GM18861 (cell line): ENCODE measurements around the gene XPO5.
"Not testable (repeated sequence)": the region's sequence is repeated elsewhere in the genome, so short reads cannot be mapped to it uniquely, and the experiment has no call there.

Source experiments
- ATAC-seq: cut with Tn5 transposase; IDR thresholded peaks from one replicate; pipeline ENCODE4 v1.9.1; 2021; ENCODE audit not compliant: unreplicated experiment

The XPO5 gene

DNA sequence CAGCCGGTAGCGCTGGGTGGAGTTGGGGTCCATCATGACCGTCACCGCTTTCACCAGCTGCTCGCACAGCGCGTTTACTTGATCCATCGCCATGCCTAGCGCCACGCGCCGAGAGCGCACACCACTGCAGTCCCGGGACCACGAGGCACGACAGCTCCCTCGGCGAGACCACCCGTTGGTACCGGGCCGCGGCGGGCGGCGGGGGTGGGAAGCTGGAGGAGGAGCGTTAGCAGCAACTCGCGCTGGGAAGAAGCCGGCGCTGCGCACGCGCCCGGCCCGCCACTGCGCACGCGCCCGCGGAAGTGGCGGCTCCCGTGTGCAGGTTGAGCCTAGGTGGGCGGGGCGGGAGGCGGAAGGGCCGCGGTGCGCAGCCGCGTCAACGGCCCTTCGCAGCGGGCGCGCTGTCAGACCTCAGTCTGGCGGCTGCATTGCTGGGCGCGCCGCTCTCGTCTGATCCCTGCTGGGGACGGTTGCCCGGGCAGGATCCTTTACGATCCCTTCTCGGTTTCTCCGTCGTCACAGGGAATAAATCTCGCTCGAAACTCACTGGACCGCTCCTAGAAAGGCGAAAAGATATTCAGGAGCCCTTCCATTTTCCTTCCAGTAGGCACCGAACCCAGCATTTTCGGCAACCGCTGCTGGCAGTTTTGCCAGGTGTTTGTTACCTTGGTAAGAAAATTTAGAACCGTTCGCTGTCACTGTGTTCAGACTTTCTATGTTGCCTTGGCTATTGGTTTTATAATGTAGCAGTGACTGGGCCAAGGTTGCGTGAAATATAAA, at the start of gene XPO5, which contains the start of gene POLH:
Gene XPO5 (minus strand): TSS at position 267 of the 780 bp plus-strand sequence. CDS start 174 bp downstream, at position 93.
Gene POLH (plus strand): TSS at position 414 of the 780 bp plus-strand sequence. CDS start 6,135 bp downstream, outside the sequence.
- peak; percentile 75 for ATAC-seq

GRCh38 chr6:43625393-43625992, 49.7 kb upstream of the XPO5 start:
- ATAC-seq, result no peak

- no peak for ATAC-seq
Measured at GRCh38 chr6:43624786-43625288, 49.0 kb upstream of the XPO5 start.

DNA sequence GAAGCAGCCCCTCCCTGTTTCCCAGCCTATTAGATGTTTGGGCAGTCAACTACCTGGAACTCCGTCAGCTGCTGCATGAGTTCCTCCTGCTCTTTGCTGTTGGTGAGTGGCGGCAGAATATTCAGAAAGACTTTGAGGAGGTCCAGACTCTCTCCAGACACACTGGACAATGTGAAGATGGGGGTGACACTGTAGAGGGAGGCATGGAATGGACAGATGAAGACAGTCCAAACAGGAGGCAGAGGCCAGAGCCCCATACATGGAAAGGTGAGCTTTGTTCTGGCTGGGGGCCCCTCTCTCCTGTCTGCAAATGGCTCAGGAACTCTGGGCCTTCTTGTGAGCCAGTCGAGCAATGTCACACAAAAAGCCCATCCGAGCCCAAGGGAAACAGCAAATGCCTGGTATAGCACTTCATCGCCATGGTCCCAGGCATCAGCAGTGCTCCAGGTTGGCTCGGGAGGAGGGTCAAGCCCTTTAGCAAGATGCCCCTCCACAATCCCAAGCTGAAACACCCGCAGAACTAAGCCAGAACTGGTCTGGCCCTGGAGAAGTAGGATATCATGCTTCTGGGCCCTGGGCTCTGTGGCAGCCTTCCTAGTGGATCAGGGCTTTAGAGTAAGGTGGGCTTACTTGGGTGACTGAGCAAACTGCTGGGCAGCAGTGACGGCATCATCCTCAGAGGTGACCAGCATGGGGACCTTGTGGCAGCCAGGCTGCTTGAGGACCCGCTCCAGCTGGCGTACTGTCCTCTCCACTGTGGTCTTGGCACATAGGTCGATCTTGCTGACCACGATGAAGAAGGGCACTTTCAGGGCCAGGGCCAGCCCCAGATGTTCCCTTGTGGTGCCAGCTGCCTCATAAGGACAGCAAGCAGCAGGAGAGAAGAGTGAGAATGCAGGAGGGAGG, 48.3 kb upstream of the XPO5 start:
- ATAC-seq, result no peak

DNA sequence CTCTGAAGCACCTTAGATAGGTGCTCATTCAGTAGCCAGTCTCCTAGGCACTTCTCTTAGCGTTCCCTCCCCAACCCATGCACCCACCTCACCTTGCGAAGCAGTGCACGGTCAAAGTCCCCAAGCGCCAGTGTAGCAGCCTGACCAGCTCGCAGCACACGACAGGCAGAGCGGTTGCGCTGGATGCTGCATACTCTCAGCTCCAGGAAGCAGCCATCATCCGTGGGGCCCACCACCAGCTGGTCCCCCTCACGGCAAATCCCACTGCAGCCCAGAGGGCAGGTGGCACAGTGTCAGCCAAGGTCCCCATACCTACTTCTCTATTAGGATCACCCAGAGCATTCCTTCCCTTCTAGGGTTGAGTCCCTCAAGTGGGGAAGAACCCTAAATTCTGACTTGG, 46.7 kb upstream of the XPO5 start:
- ATAC-seq, result no peak

DNA sequence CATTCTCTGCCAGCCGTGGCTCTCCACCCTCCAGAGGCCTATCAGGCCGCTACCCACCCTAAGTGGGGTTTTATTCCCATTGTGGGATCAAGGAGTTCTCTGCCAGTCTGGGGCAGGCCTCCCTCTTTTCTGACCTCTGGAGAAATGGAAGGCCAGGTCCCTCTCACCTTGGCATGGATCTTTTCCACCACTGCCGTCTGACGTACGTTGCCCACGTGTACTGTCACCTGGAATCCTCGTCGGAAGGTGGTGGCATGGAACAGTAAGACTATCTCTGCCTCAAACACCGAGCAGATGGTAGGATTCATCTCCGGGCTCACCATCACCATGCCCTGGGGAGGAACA, 46.0 kb upstream of the XPO5 start:
- ATAC-seq, result no peak

GRCh38 chr6:43621078-43621835, 45.4 kb upstream of the XPO5 start:
- no peak for ATAC-seq

- no peak for ATAC-seq
Measured at GRCh38 chr6:43616725-43617472, 41.1 kb upstream of the XPO5 start.

DNA sequence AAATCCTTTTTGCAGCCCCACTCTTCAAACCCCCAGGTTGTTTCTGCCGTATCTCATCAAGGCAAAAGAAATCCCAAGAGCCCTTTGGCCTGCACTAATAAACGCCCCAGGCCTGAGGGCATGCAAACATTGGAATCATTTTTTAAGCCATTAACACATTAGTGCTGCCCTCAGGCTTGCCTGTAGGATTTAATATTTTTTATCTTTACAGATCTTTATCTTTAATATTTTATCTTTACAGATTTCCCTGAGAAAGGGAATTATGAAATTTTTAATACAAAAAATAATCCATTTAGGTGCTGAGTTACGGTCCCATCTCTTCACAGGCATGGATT, 38.5 kb upstream of the XPO5 start:
- ATAC-seq, result no peak

- ATAC-seq, result no peak
Measured at GRCh38 chr6:43613721-43614395, 38.0 kb upstream of the XPO5 start.

DNA sequence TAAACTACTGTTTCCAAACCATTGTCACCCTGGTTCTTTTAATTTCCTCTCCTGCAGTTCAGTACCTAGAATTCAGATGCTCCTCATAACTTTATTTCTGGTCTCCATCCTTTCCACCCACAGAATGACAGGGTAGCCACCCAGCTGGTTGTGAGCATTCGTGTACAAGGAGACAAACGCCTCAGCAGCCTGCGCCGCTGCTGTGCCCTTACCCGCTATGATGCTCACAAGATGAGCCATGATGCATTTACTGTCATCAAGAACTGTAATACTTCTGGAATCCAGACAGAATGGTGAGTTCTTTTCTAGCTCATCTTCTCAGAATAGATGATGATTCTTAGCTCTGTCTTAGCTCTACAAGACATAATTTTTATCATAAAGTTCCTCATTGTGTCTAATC, 34.6 kb upstream of the XPO5 start:
- ATAC-seq, result no peak

DNA sequence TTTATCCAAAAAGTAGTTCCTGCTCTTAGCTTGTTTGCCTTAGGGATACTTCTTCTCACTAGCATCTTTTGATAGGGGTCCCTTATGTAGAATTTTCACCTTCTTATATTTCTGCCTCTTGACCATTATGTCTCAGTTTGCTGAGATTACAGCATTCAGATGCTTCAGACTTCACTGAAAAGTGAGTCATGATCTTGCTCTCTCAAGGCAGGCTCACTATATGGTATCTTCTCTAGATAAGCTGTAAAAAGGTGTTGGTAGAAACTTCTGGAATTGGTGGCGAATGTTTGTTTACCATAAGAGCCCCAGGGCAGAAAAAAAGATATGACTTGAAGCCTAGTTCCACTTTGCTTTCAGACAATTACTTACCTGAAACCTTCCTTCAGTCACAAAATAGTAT, 33.6 kb upstream of the XPO5 start:
- no peak for ATAC-seq

DNA sequence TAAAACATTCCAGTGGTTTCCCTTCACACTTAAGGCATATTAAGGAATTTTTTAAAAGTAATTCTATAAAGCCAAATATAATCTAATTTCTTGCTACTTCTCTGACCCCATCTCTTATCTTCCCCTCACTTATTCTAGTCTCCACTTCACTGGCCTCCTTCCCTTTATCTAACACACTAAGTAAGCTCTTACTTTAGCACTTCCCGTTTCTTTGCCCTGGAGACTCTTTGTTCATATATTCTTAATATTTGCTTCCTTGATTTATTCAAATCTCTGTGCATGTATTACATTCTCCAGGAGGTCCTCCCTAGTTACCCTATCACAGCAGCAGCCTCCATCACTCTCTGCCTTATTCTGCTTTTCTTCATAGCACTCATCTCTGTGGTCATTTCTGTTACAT, 33.0 kb upstream of the XPO5 start:
- no peak for ATAC-seq

DNA sequence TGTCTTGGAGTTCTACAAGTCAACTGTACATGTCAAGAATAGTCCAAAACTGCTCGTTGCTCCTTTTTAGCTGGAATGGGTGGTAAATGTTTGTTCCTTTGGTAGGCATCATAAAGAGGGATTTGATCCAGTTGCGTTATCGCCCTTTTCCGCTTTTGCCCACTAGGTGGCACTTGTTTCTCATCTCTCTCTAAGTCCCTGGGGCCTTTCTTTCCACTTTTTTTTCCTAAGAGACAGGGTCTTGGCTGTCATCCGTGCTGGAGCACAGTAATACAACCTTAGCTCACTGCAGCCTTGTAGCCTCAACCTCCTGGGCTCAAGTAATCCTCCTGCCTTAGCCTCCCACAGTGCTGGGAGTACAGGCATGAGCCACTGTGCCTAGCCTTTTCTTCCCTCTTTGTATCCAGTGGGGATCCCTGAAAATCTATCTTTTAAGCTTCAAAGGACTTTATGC, 32.5 kb upstream of the XPO5 start:
- no peak for ATAC-seq

DNA sequence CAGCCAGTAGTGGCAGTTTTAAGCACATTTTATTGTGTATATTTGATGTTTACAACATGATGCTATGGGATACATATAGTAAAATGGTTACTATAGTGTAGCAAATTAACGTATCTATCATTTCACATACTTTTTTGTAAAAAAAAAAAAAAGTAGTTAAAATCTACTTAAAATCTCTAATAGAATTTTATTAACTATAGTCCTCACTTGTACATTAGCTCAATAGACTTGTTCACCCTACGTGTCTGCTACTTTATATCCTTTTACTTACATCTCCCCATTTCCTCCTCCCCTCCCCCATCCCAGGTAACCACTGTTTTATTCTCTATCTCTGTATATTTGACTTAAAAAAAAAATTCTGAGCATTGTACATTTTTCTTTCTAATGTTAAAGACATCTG, 30.2 kb upstream of the XPO5 start:
- ATAC-seq, result no peak

DNA sequence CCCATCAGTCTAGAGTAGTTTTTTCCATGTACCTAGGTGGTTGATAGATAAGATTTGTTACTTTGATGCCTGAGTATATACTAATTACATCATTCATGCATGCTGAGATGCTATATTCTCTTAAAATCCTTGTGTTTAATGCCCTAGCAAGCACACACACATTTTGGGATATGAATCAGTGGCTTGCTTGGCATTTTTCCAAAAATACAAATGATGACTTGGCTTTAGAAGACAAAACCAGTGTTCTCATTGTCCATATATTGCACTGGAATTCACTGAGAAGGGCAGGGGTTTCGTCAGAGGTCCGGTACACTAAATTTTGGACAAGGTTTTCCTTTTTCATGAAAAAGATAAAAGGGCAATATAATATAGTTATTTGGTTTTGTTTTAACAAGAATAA, 28.3 kb upstream of the XPO5 start:
- ATAC-seq, result no peak

GRCh38 chr6:43600595-43600994, 24.8 kb upstream of the XPO5 start:
- no peak for ATAC-seq

DNA sequence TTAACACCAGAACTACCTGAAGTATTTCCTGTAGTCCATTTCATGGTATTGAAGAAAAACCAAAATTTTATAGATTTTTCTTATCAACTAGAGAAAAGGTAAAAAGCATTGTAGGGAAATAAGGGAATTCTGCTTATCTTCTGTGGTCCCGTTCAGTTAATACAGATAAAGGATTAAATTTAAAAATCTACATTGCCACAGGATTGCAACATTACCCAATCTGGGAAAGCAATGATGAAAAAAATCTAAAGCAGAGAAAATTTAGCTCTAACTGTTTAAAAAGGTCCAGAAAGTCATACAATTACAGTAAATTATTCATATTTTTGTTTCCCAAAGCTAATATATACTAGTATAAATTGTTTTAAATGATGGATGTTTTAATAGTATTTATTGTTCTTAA, 18.1 kb upstream of the XPO5 start:
- ATAC-seq, result no peak

DNA sequence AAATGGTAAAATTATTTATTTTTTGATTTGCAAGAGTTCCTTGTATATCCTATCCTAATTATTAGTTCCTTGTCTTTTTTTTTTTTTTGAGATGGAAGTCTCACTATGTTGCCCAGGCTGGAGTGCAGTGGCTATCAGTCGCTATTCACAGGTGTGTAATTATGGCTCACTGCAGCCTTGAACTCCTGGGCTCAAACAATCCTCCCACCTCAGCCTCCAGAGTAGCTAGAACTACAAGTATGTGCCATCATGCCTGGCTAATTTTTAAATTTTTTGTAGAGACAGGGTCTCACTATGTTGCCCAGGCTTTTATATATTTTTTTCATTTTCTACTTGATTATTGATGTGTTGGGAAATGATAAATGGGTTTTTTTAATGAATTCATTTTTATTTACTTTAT, 13.7 kb upstream of the XPO5 start:
- ATAC-seq, result not testable (repeated sequence)

GRCh38 chr6:43588194-43588593, 12.4 kb upstream of the XPO5 start:
- ATAC-seq, result no peak
